Hepatocyte (in vitro differentiated cells): Measurements from ENCODE around the gene PSMB7. TPM values are rescaled to one million over a fixed set of nuclear protein-coding genes. Genes with fewer than 3 reads are reported as not detected.

ENCODE experiments used
- DNase-seq: peaks from one replicate; pipeline ENCODE4 v3.0.0-alpha.2; 2016; ENCODE audit warnings: low spot score
- H2AFZ ChIP-seq: fragments of 200-600 bp; sonication (generic); 2 replicates; pipeline ENCODE4 v1.6.0; 2016; ENCODE audit warnings: antibody characterized with exemption, mild to moderate bottlenecking
- H3K27ac ChIP-seq: fragments of 200-600 bp; sonication (generic); 2 replicates; pipeline ENCODE4 v1.5.1; 2016; ENCODE audit warnings: mild to moderate bottlenecking
- H3K27me3 ChIP-seq: fragments of 200-600 bp; sonication (generic); 2 replicates; pipeline ENCODE4 v1.6.1; 2016
- H3K36me3 ChIP-seq: fragments of 200-600 bp; sonication (generic); replicated peaks from 2 replicates; pipeline ENCODE4 v1.5.1; 2016; ENCODE audit warnings: low read depth; ENCODE audit not compliant: insufficient read depth
- H3K4me1 ChIP-seq: fragments of 200-600 bp; sonication (generic); 2 replicates; pipeline ENCODE4 v1.5.1; 2016; ENCODE audit warnings: mild to moderate bottlenecking, moderate library complexity; ENCODE audit not compliant: insufficient read depth
- H3K4me2 ChIP-seq: fragments of 200-600 bp; sonication (generic); 2 replicates; pipeline ENCODE4 v1.6.0; 2016
- H3K4me3 ChIP-seq: fragments of 200-600 bp; sonication (generic); 2 replicates; pipeline ENCODE4 v1.5.1; 2016; ENCODE audit warnings: mild to moderate bottlenecking
- H3K79me2 ChIP-seq: fragments of 200-600 bp; sonication (generic); 2 replicates; pipeline ENCODE4 v1.6.0; 2017; ENCODE audit warnings: mild to moderate bottlenecking
- H3K9me2 ChIP-seq: fragments of 200-600 bp; sonication (generic); replicated peaks from 2 replicates; pipeline ENCODE4 v1.6.0; 2017; ENCODE audit warnings: mild to moderate bottlenecking; ENCODE audit not compliant: insufficient read depth
- H3K9me3 ChIP-seq: fragments of 200-600 bp; sonication (generic); 2 replicates; pipeline ENCODE4 v1.5.1; 2016; ENCODE audit warnings: low read depth, mild to moderate bottlenecking
- H4K20me1 ChIP-seq: fragments of 200-600 bp; sonication (generic); 2 replicates; pipeline ENCODE4 v1.6.0; 2016; ENCODE audit warnings: mild to moderate bottlenecking; ENCODE audit not compliant: insufficient read depth, poor library complexity, severe bottlenecking
- EZH2 ChIP-seq: fragments of 200-600 bp; sonication (generic); IDR thresholded peaks from 2 replicates; pipeline ENCODE4 v1.6.1; 2016; ENCODE audit warnings: antibody characterized with exemption, mild to moderate bottlenecking, borderline replicate concordance
- EZH2phosphoT487 ChIP-seq: fragments of 200-600 bp; sonication (generic); IDR thresholded peaks from one replicate; pipeline ENCODE4 v1.6.1; 2018; ENCODE audit warnings: antibody characterized with exemption, mild to moderate bottlenecking, low read depth, moderate library complexity; ENCODE audit not compliant: unreplicated experiment, severe bottlenecking
- WGBS: methylation state at CpG from one replicate; pipeline ENCODE4 v1.1.6; 2016; ENCODE audit warnings: low lambda C conversion rate; ENCODE audit errors: missing lambda C conversion rate; 5-methylcytosine and 5-hydroxymethylcytosine counted together
- polyA plus RNA-seq: library from polyadenylated mRNA; unstranded; fragments of >200 nt; fragmentation: Nextera tagmentation; extraction: Ambion mirVana; gene quantifications from 2 replicates; pipeline ENCODE4 v1.2.1, GENCODE V29; 2016
- total RNA-seq: library from RNA; depleted of rRNA; stranded (reverse); fragments of >200 nt; gene quantifications from 2 replicates; pipeline ENCODE4 v1.2.3, GENCODE V29; 2014
- TF ChIP-seq, protein P1 (sequence below): fragments of 200-600 bp; sonication (generic); IDR thresholded peaks from 2 replicates; pipeline ENCODE4 v1.5.1; 2016; ENCODE audit warnings: antibody characterized with exemption, mild to moderate bottlenecking; ENCODE audit not compliant: poor library complexity

Gene PSMB7
- total and polyA plus RNA-seq, 2 experiments from 2014 or later, result 189 to 197 TPM

DNA sequence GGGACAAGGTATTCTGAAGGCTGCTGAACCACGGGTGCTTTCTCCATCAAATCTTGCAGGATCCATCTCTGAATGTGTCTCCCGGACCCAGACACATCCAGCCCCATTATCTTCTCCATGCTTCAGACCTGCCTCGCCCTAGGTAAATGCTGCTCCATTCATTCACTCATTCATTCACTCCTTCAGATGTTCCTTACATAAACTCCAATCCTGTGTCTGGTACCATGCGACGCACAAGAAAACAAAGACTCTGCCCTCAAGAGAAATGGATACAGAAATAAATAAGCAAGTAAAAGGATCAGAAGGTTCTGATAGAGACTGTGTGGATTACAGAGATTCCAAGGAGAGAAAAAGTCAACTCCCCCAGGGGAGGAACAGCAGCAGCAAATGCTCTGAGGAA, 7.9 kb upstream of the PSMB7 start:
- Histone ChIP-seq H2AFZ (no peak overlapping the region), H3K4me3 (no peak overlapping the region), H3K9me3 (no peaks in the 10 kb centered on the region), H3K27me3 (peaks cover 8% of the 10 kb centered on the region), H3K27ac (no peak overlapping the region), H3K36me3 (no peaks in the 10 kb centered on the region), H4K20me1 (no peaks in the 10 kb centered on the region), H3K4me1 (no peaks in the 10 kb centered on the region), H3K79me2 (no peaks in the 10 kb centered on the region), H3K4me2 (no peak overlapping the region), H3K9me2 (no peaks in the 10 kb centered on the region)
- no peak for DNase-seq
- TF ChIP-seq, protein P1, sequence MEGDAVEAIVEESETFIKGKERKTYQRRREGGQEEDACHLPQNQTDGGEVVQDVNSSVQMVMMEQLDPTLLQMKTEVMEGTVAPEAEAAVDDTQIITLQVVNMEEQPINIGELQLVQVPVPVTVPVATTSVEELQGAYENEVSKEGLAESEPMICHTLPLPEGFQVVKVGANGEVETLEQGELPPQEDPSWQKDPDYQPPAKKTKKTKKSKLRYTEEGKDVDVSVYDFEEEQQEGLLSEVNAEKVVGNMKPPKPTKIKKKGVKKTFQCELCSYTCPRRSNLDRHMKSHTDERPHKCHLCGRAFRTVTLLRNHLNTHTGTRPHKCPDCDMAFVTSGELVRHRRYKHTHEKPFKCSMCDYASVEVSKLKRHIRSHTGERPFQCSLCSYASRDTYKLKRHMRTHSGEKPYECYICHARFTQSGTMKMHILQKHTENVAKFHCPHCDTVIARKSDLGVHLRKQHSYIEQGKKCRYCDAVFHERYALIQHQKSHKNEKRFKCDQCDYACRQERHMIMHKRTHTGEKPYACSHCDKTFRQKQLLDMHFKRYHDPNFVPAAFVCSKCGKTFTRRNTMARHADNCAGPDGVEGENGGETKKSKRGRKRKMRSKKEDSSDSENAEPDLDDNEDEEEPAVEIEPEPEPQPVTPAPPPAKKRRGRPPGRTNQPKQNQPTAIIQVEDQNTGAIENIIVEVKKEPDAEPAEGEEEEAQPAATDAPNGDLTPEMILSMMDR, result no peak
- no peak for TF ChIP-seq EZH2phosphoT487
- no peak for TF ChIP-seq EZH2
- WGBS, result 87% methylated on average over 5 of the region's 5 CpGs

DNA sequence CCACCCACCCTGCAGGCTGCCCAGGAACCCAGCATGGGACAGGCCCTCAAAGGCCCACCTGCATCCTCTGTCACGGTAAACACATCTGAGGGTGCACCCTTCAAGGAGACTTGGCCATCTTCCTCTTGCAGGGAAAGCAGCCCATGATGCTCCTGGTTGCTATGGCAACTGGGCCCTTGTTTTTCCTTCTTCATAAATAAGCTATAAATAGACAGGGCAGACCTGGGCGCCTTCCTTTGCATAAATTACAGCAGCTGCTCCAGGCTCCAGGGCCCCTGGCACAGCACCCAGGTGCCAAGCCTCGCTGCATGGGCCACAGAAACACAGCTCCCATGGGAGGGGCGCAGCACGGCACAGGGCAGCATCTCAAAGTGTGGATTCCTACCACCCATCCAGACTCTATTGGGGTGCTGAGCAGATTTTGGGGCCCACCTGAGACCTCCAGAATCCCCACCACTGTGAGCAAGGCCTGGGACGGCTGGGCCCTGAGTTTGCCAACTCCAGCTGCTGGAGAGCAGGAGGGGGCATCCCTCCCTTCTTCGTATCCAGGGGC, 5.8 kb upstream of the PSMB7 start:
- WGBS, result 92% methylated on average over 7 of the region's 7 CpGs

DNA sequence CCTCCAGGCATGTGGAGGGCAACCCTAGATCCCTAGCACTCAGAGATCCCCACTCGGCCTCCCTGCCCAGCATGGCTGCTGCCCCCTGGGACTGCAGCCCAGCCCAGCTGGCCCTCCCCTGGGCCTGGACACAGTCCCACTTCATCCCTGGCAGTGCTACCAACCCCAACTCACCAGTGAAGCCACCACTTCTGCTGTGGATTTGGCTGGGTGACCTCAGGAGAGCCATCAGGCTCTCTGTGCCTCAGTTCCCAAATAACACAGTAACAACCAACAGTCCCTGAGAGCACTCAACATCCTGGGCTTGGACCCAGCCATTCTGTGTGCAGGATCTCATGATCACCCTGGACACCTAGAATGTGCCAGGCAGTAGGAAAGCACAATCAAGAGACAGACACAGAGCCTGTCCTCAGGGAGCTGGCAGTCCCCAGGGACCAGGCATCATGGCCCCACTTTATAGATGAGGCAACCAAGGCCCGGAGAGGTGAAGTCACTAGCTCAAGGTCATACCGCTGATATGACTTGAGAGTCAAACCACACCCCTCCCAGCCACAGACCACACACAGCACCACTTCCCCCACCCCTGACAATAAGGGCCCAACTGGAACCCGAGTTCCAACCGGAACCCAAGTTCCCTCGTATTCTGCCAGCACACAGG, 4.7 kb upstream of the PSMB7 start:
- Histone ChIP-seq H2AFZ (no peak overlapping the region), H3K9me2 (no peaks in the 10 kb centered on the region), H3K4me1 (no peaks in the 10 kb centered on the region), H4K20me1 (no peaks in the 10 kb centered on the region), H3K9me3 (no peaks in the 10 kb centered on the region), H3K79me2 (peaks cover under 1% of the 10 kb centered on the region), H3K36me3 (no peaks in the 10 kb centered on the region), H3K27ac (no peak overlapping the region), H3K27me3 (peaks cover 8% of the 10 kb centered on the region), H3K4me2 (no peak overlapping the region), H3K4me3 (no peak overlapping the region)
- WGBS, result 85% methylated on average over 6 of the region's 6 CpGs
- no peak for DNase-seq
- TF ChIP-seq EZH2 (no peak), EZH2phosphoT487 (no peak)
- TF ChIP-seq, protein P1, result no peak

More for the DNA sequence above, 5.8 kb upstream of the PSMB7 start:
- peaks cover 8% of the 10 kb centered on the region for H3K27me3 ChIP-seq
- no peak overlapping the region for H3K4me3 ChIP-seq
- no peak overlapping the region for H3K27ac ChIP-seq
- H3K9me2 ChIP-seq, result no peaks in the 10 kb centered on the region
- H3K4me2 ChIP-seq, result no peak overlapping the region
- no peak for TF ChIP-seq EZH2
- TF ChIP-seq, protein P1, result no peak
- TF ChIP-seq EZH2phosphoT487, result no peak
- H2AFZ ChIP-seq, result no peak overlapping the region
- H3K79me2 ChIP-seq, result no peaks in the 10 kb centered on the region
- H3K9me3 ChIP-seq, result no peaks in the 10 kb centered on the region
- H3K36me3 ChIP-seq, result no peaks in the 10 kb centered on the region
- no peaks in the 10 kb centered on the region for H3K4me1 ChIP-seq
- DNase-seq, result no peak
- H4K20me1 ChIP-seq, result no peaks in the 10 kb centered on the region
